Measurements from ENCODE around the gene MBD3L2B.
"Not testable (repeated sequence)": the region's sequence is repeated elsewhere in the genome, so short reads cannot be mapped to it uniquely, and the experiment has no call there.

- TF ChIP-seq POLR2A (IDR thresholded peaks at IDR 0.05; ENCODE audit: low read depth, low read length); SPI1 (IDR thresholded peaks at IDR 0.05; ENCODE audit: low read depth, low read length); TAF1 (IDR thresholded peaks at IDR 0.05; ENCODE audit: low read depth, low read length); POLR2AphosphoS5 (IDR thresholded peaks at IDR 0.05; ENCODE audit: low read depth, low read length); PAX5 (IDR thresholded peaks at IDR 0.05; ENCODE audit: insufficient read depth, low read length, severe bottlenecking): not testable (repeated sequence)
Measured at GRCh38 chr19:7051421-7051820, 30.2 kb upstream of the MBD3L2B start.
